Fibroblast of upper back skin (primary cell): ENCODE results near the gene LARGE2.
"Not testable (repeated sequence)": the region's sequence is repeated elsewhere in the genome, so short reads cannot be mapped to it uniquely, and the experiment has no call there.

Experiments
- DNase-seq: peaks from one replicate; pipeline ENCODE4 v3.0.0-alpha.2; 2013

The LARGE2 gene

GRCh38 chr11:45896422-45896984 is 26.0 kb upstream of the LARGE2 start:
- no peak for DNase-seq

GRCh38 chr11:45897556-45897955 is 24.9 kb upstream of the LARGE2 start:
- no peak for DNase-seq

GRCh38 chr11:45899086-45899447 is 23.4 kb upstream of the LARGE2 start:
- DNase-seq = no peak

GRCh38 chr11:45899448-45900174 is 22.8 kb upstream of the LARGE2 start:
- DNase-seq = peak; percentile 82

- not testable (repeated sequence) for DNase-seq
Observed at GRCh38 chr11:45900175-45900800, 22.2 kb upstream of the LARGE2 start.

GRCh38 chr11:45900916-45901617 is 21.4 kb upstream of the LARGE2 start:
- DNase-seq = no peak

- DNase-seq = no peak
Observed at GRCh38 chr11:45901626-45902025, 20.8 kb upstream of the LARGE2 start.

- DNase-seq = no peak
Observed at GRCh38 chr11:45902452-45903380, 19.7 kb upstream of the LARGE2 start.

GRCh38 chr11:45904309-45904915 is 18.0 kb upstream of the LARGE2 start:
- no peak for DNase-seq

- no peak for DNase-seq
Observed at GRCh38 chr11:45905095-45905494, 17.4 kb upstream of the LARGE2 start.

- DNase-seq = not testable (repeated sequence)
Observed at GRCh38 chr11:45905576-45905975, 16.9 kb upstream of the LARGE2 start.

GRCh38 chr11:45906096-45906682 is 16.3 kb upstream of the LARGE2 start:
- DNase-seq = no peak

- DNase-seq = no peak
Observed at GRCh38 chr11:45906965-45907611, 15.4 kb upstream of the LARGE2 start, which contains the start of gene FREY1. FREY1 (minus strand) TSS chr11:45907271; CDS start chr11:45907245, 26 bp downstream.

GRCh38 chr11:45907911-45908370 is 14.5 kb upstream of the LARGE2 start:
- DNase-seq = no peak

- no peak for DNase-seq
Observed at GRCh38 chr11:45909594-45910475, 12.6 kb upstream of the LARGE2 start.

GRCh38 chr11:45910623-45911022 is 11.8 kb upstream of the LARGE2 start:
- no peak for DNase-seq

GRCh38 chr11:45913514-45913913 is 8.9 kb upstream of the LARGE2 start:
- no peak for DNase-seq

GRCh38 chr11:45913942-45914635 is 8.4 kb upstream of the LARGE2 start:
- no peak for DNase-seq

GRCh38 chr11:45915446-45915845 is 7.0 kb upstream of the LARGE2 start:
- DNase-seq = no peak
